HCT116 (cell line): ENCODE measurements around the gene PTPDC1. TPM values are rescaled to one million over a fixed set of nuclear protein-coding genes. Genes with fewer than 3 reads are reported as not detected.

Source experiments
- ATAC-seq: fragments of 200-7000 bp; cut with Tn5 transposase; 2 replicates; pipeline ENCODE4 v1.9.1; 2020; ENCODE audit warnings: mild to moderate bottlenecking, moderate library complexity
- BruUV-seq: library from RNA; stranded (reverse); fragments of 400-500 nt; replicated peaks from 2 replicates; lab custom pipeline; 2021; lab: Mats Ljungman, UMichigan
- CTCF ChIA-PET: fragments of 300-600 bp; sonication (Branson Sonifier 250); formaldehyde crosslinking; loops from one replicate; lab custom pipeline; 2021; ENCODE audit warnings: antibody characterized with exemption; lab: Charles Lee
- POLR2A ChIA-PET: fragments of 300-600, 350-600 bp; sonication (Branson Sonifier 250); formaldehyde crosslinking; loops from one replicate; lab custom pipeline; 2021; ENCODE audit warnings: antibody characterized with exemption; lab: Charles Lee
- RAD21 ChIA-PET, 2 experiments: fragments of 300-600 bp; sonication (Branson Sonifier 250); formaldehyde crosslinking; loops; one replicate each; lab custom pipeline; 2023; ENCODE audit warnings: low total read pairs in 2 of 2; ENCODE audit not compliant: uncharacterized antibody in 2 of 2, unreplicated experiment in 2 of 2, low non-redundant PET in 1 of 2; lab: Charles Lee
- DNase-seq: peaks from one replicate; pipeline ENCODE4 v3.0.0-alpha.2; 2010; ENCODE audit warnings: low read depth, low spot score
- H2AFZ ChIP-seq: fragments of 200-600 bp; shearing (Covaris generic), sonication (generic); 2 replicates; pipeline ENCODE4 v1.6.1; 2017; ENCODE audit warnings: low read depth, mixed run types, mixed read lengths, antibody characterized with exemption, low read length; ENCODE audit not compliant: poor library complexity, severe bottlenecking
- H3K27ac ChIP-seq: 2 replicates; pipeline ENCODE4 v1.5.1; 2012; ENCODE audit warnings: low read depth, low read length
- H3K27me3 ChIP-seq: fragments of 200-600 bp; sonication (generic); 2 replicates; pipeline ENCODE4 v1.6.1; 2016; ENCODE audit warnings: mixed run types, low read length, mixed read lengths; ENCODE audit not compliant: insufficient read depth
- H3K36me3 ChIP-seq, 2 experiments: fragments of 200-500 bp in 1 of 2; fragments of 200-600 bp in 1 of 2; sonication (Bioruptor generic) in 1 of 2; sonication (generic) in 1 of 2; 2 replicates each; pipeline versions ENCODE4 v1.5.1 to v1.6.1; 2014 to 2016; ENCODE audit warnings: low read length in 2 of 2, inconsistent platforms in 1 of 2, mixed read lengths in 1 of 2, mixed run types in 1 of 2; ENCODE audit not compliant: insufficient read depth in 2 of 2, control insufficient read depth in 1 of 2
- H3K4me1 ChIP-seq, 2 experiments: fragments of 200-600 bp in 1 of 2; sonication (generic) in 1 of 2; 2 replicates each; pipeline versions ENCODE4 v1.5.1 to v1.6.1; 2012 to 2017; ENCODE audit warnings: low read length in 2 of 2, inconsistent platforms in 1 of 2, mild to moderate bottlenecking in 1 of 2, mixed read lengths in 1 of 2, mixed run types in 1 of 2, moderate library complexity in 1 of 2; ENCODE audit not compliant: insufficient read depth in 2 of 2, control insufficient read depth in 1 of 2
- H3K4me2 ChIP-seq: fragments of 200-600 bp; sonication (generic); 2 replicates; pipeline ENCODE4 v1.6.1; 2017; ENCODE audit warnings: mixed run types, low read length, mixed read lengths
- H3K4me3 ChIP-seq, 2 experiments: fragments of 200-600 bp in 1 of 2; sonication (generic) in 1 of 2; replicated peaks in 1 of 2; 2 replicates each; pipeline ENCODE4 v1.5.1; 2011 to 2016; ENCODE audit warnings: low read length in 2 of 2, control low read depth in 1 of 2, low read depth in 1 of 2, mild to moderate bottlenecking in 1 of 2, mixed read lengths in 1 of 2, mixed run types in 1 of 2
- H3K79me2 ChIP-seq: fragments of 200-600 bp; sonication (generic); 2 replicates; pipeline ENCODE4 v1.6.1; 2017; ENCODE audit warnings: mild to moderate bottlenecking, mixed run types, low read length, moderate library complexity, mixed read lengths; ENCODE audit not compliant: insufficient read depth
- H3K9ac ChIP-seq: fragments of 200-600 bp; sonication (generic); 2 replicates; pipeline ENCODE4 v1.6.1; 2016; ENCODE audit warnings: low read length, mixed read lengths
- H3K9me2 ChIP-seq: fragments of 200-600 bp; sonication (generic), shearing (Covaris generic); 2 replicates; pipeline ENCODE4 v1.6.1; 2017; ENCODE audit warnings: mixed run types, mild to moderate bottlenecking, moderate library complexity; ENCODE audit not compliant: insufficient read depth
- H3K9me3 ChIP-seq, 2 experiments: fragments of 200-500 bp in 1 of 2; fragments of 200-600 bp in 1 of 2; sonication (Bioruptor generic) in 1 of 2; sonication (generic) in 1 of 2; 2 replicates each; pipeline ENCODE4 v1.6.1; 2014 to 2017; ENCODE audit warnings: low read length in 2 of 2, mixed read lengths in 2 of 2, inconsistent platforms in 1 of 2, low read depth in 1 of 2, mild to moderate bottlenecking in 1 of 2, mixed run types in 1 of 2, moderate library complexity in 1 of 2; ENCODE audit not compliant: control insufficient read depth in 1 of 2, insufficient read depth in 1 of 2
- H4K20me1 ChIP-seq: fragments of 200-600 bp; sonication (generic), shearing (Covaris generic); 2 replicates; pipeline ENCODE4 v1.6.1; 2017; ENCODE audit warnings: mixed run types, mild to moderate bottlenecking, moderate library complexity; ENCODE audit not compliant: insufficient read depth
- CEBPB ChIP-seq: IDR thresholded peaks from 2 replicates; pipeline ENCODE4 v1.6.1; 2012; ENCODE audit warnings: low read depth
- EGR1 ChIP-seq: IDR thresholded peaks from 2 replicates; pipeline ENCODE4 v1.6.1; 2012; ENCODE audit warnings: low read depth
- EZH2 ChIP-seq: fragments of 200-600 bp; sonication (generic); IDR thresholded peaks from 2 replicates; pipeline ENCODE4 v1.6.1; 2017; ENCODE audit warnings: antibody characterized with exemption, mixed run types
- EZH2phosphoT487 ChIP-seq: fragments of 200-600 bp; IDR thresholded peaks from 2 replicates; pipeline ENCODE4 v1.6.1; 2018; ENCODE audit warnings: antibody characterized with exemption, borderline replicate concordance
- FOSL1 ChIP-seq: IDR thresholded peaks from 2 replicates; pipeline ENCODE4 v1.6.1; 2012; ENCODE audit warnings: low read depth
- JUND ChIP-seq: IDR thresholded peaks from 2 replicates; pipeline ENCODE4 v1.6.1; 2012
- REST ChIP-seq: IDR thresholded peaks from 2 replicates; pipeline ENCODE4 v1.6.1; 2012; ENCODE audit warnings: low read depth
- SIN3A ChIP-seq: IDR thresholded peaks from 2 replicates; pipeline ENCODE4 v1.6.1; 2012; ENCODE audit warnings: low read depth
- SP1 ChIP-seq: IDR thresholded peaks from 2 replicates; pipeline ENCODE4 v1.6.1; 2012; ENCODE audit warnings: low read depth
- SRF ChIP-seq: IDR thresholded peaks from 2 replicates; pipeline ENCODE4 v1.6.1; 2012; ENCODE audit warnings: low read depth
- TCF7L2 ChIP-seq: IDR thresholded peaks from 2 replicates; pipeline ENCODE4 v1.7.0; 2011; ENCODE audit warnings: borderline replicate concordance, inconsistent platforms; ENCODE audit not compliant: insufficient read depth, insufficient read length; ENCODE audit errors: extremely low read depth
- YY1 ChIP-seq: IDR thresholded peaks from 2 replicates; pipeline ENCODE4 v1.6.1; 2011; ENCODE audit warnings: low read length, low read depth, moderate library complexity, mild to moderate bottlenecking; ENCODE audit not compliant: insufficient replicate concordance; ENCODE audit errors: extremely low read depth
- ZBTB33 ChIP-seq: IDR thresholded peaks from 2 replicates; pipeline ENCODE4 v1.6.1; 2011; ENCODE audit warnings: mild to moderate bottlenecking, low read length, moderate library complexity; ENCODE audit not compliant: insufficient replicate concordance; ENCODE audit errors: extremely low read depth
- ZFX ChIP-seq: fragments of 450-650 bp; IDR thresholded peaks from 2 replicates; pipeline ENCODE4 v1.6.1; 2017
- ZNF274 ChIP-seq: fragments of 200-500 bp; sonication (Bioruptor generic); IDR thresholded peaks from 2 replicates; pipeline ENCODE4 v1.6.1; 2014; ENCODE audit warnings: mild to moderate bottlenecking, low read depth, low read length, inconsistent platforms
- intact Hi-C: fragments of 100-400 bp; cut with micrococcal nuclease; formaldehyde crosslinking; loops from 2 replicates; pipeline ENCODE4 v1.10.0; 2022
- total RNA-seq: library from RNA; stranded (reverse); gene quantifications from one replicate; pipeline ENCODE4 v1.2.1, GENCODE V29; 2021; ENCODE audit not compliant: unreplicated experiment
- TF ChIP-seq, protein P1 (sequence below): IDR thresholded peaks from 2 replicates; pipeline ENCODE4 v1.6.1; 2012
- TF ChIP-seq, protein P2 (sequence below): IDR thresholded peaks from 2 replicates; pipeline ENCODE4 v1.6.1; 2012

The PTPDC1 gene
- total RNA-seq, 1 experiment from 2014 or later = 12.7 TPM

- ChIA-PET CTCF (no interaction called here), POLR2A (no interaction called here), RAD21 (no interaction called here)
- H3K4me3 ChIP-seq = no peak overlapping the region
- TF ChIP-seq SP1 = no peak
- TF ChIP-seq JUND = no peak
- no peak for TF ChIP-seq SRF
- TF ChIP-seq YY1 = no peak
- TF ChIP-seq, protein P1, sequence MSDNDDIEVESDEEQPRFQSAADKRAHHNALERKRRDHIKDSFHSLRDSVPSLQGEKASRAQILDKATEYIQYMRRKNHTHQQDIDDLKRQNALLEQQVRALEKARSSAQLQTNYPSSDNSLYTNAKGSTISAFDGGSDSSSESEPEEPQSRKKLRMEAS = no peak
- no peak for TF ChIP-seq ZBTB33
- TF ChIP-seq FOSL1 = no peak
- TF ChIP-seq REST = no peak
- TF ChIP-seq ZFX = no peak
- TF ChIP-seq EZH2phosphoT487 = no peak
- TF ChIP-seq EGR1 = no peak
- no peak for TF ChIP-seq ZNF274
- TF ChIP-seq, protein P2, sequence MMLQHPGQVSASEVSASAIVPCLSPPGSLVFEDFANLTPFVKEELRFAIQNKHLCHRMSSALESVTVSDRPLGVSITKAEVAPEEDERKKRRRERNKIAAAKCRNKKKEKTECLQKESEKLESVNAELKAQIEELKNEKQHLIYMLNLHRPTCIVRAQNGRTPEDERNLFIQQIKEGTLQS = no peak
- TF ChIP-seq CEBPB = no peak
- TF ChIP-seq SIN3A = no peak
- TF ChIP-seq TCF7L2 = no peak
- no peak for TF ChIP-seq EZH2
- H3K27me3 ChIP-seq = no peaks in the 10 kb centered on the region
- no peaks in the 10 kb centered on the region for H3K9me2 ChIP-seq
- H3K79me2 ChIP-seq = no peaks in the 10 kb centered on the region
- no peak overlapping the region for H3K27ac ChIP-seq
- DNase-seq (no peak), ATAC-seq (no peak)
- no peak overlapping the region for H2AFZ ChIP-seq
- intact Hi-C loops = no loop called here
- no peaks in the 10 kb centered on the region for H3K36me3 ChIP-seq
- H3K4me1 ChIP-seq = peaks cover 4 to 7% of the 10 kb centered on the region in 2 experiments; a peak in 3 of 4 replicates
- H3K9ac ChIP-seq = no peak overlapping the region
- H4K20me1 ChIP-seq = no peaks in the 10 kb centered on the region
- H3K4me2 ChIP-seq = no peak overlapping the region
- BruUV-seq = no TSS peak
- H3K9me3 ChIP-seq = no peaks in the 10 kb centered on the region
These were observed 69.6 kb downstream of the PTPDC1 start for GRCh38 chr9:94153905-94154304.
